Measurements from ENCODE around the gene SERP2.

DNA sequence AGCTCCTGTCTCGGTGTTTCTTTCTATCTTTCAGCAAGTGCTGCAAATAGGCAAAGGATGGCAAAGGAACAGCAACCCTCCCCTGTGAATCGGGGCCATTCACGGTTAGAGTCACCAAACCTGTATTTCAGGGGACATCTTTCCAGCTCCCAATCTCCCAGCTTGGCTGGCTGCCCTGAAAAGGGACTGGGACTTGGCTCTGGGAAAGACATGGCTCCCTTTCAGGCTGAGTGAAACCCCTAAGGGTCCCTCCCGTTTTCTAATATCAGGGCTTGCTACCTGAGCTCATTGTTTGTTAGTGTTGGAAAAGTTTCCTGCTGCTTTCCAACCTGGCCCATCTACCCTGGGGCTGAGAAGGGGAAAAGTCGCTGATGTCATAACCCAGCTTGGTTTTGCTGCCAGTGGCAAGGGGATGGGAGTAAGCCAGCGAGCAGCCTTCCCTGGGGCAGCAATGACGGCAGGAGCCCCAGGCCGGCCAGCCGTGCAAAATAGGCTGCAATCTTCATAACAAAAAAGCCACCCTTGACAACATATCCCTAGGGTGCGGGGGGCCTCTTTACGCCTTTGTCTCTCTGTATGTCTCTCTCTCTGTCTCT lies 29.9 kb downstream of the SERP2 start:
- TF ChIP-seq, protein P1, sequence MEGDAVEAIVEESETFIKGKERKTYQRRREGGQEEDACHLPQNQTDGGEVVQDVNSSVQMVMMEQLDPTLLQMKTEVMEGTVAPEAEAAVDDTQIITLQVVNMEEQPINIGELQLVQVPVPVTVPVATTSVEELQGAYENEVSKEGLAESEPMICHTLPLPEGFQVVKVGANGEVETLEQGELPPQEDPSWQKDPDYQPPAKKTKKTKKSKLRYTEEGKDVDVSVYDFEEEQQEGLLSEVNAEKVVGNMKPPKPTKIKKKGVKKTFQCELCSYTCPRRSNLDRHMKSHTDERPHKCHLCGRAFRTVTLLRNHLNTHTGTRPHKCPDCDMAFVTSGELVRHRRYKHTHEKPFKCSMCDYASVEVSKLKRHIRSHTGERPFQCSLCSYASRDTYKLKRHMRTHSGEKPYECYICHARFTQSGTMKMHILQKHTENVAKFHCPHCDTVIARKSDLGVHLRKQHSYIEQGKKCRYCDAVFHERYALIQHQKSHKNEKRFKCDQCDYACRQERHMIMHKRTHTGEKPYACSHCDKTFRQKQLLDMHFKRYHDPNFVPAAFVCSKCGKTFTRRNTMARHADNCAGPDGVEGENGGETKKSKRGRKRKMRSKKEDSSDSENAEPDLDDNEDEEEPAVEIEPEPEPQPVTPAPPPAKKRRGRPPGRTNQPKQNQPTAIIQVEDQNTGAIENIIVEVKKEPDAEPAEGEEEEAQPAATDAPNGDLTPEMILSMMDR (IDR thresholded peaks at IDR 0.05 in 2 of 3, conservative IDR thresholded peaks at IDR 0.05 in 1 of 3; ENCODE audit: control insufficient read depth in 2 of 3, extremely low read depth in 1 of 3, insufficient read depth in 1 of 3, low read depth in 3 of 3, low read length in 3 of 3): no peak
- TF ChIP-seq POLR2A (IDR thresholded peaks at IDR 0.05; ENCODE audit: low read depth, low read length) (no peak), ZSCAN29 (IDR thresholded peaks at IDR 0.05) (no peak), POLR2AphosphoS5 (IDR thresholded peaks at IDR 0.05; ENCODE audit: low read length) (no peak), HDGF (IDR thresholded peaks at IDR 0.05) (no peak), RAD51 (IDR thresholded peaks at IDR 0.05) (no peak)

Data from GM12878 (cell line).